ENCODE results near the gene FAM20A. TPM values are rescaled to one million over a fixed set of nuclear protein-coding genes. Genes with fewer than 3 reads are reported as not detected.
A peak's percentile ranks its signal among the peaks of the same experiment; 100 is the strongest.

Gene FAM20A
- total and polyA plus RNA-seq, 9 of the 15 experiments (the other 6 are each of a cell fraction or from before 2014, with no cell fraction given) = 0.07 TPM; not detected in 8

DNA sequence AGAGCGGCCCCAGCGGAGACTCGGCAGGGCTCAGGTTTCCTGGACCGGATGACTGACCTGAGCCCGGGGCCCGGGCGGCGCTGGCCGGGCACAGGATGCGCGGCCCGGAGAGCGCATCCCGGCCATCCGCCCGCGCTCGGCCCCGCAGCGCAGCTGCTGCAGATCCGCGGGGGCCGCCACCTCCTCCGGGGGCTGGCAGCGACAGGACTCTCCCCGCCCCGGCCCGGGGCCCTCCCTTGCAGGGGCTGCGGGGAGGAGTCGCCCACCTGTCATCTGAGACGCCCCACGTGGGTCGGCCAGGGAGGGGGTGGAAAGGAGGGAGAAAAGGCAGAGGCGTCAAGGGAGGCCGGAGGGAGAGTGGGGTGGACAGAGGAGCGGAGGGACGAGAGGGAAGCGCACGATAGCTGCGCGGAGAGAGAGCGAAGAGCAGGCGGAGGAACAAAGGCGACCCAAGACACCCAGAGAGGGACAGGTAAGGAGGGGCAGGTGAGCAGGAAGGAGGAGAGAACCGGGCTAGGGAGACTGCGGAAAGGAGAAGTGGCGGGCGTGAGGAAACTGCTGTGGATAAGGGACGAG, 89.4 kb downstream of the FAM20A start (continued):
- TF ChIP-seq, protein P1, sequence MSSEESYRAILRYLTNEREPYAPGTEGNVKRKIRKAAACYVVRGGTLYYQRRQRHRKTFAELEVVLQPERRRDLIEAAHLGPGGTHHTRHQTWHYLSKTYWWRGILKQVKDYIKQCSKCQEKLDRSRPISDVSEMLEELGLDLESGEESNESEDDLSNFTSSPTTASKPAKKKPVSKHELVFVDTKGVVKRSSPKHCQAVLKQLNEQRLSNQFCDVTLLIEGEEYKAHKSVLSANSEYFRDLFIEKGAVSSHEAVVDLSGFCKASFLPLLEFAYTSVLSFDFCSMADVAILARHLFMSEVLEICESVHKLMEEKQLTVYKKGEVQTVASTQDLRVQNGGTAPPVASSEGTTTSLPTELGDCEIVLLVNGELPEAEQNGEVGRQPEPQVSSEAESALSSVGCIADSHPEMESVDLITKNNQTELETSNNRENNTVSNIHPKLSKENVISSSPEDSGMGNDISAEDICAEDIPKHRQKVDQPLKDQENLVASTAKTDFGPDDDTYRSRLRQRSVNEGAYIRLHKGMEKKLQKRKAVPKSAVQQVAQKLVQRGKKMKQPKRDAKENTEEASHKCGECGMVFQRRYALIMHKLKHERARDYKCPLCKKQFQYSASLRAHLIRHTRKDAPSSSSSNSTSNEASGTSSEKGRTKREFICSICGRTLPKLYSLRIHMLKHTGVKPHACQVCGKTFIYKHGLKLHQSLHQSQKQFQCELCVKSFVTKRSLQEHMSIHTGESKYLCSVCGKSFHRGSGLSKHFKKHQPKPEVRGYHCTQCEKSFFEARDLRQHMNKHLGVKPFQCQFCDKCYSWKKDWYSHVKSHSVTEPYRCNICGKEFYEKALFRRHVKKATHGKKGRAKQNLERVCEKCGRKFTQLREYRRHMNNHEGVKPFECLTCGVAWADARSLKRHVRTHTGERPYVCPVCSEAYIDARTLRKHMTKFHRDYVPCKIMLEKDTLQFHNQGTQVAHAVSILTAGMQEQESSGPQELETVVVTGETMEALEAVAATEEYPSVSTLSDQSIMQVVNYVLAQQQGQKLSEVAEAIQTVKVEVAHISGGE (CRISPR knock-in tag; IDR thresholded peaks at IDR 0.05) = peak in 2 of 3 experiments; percentile 2 to 93; a peak in 1 of 6 replicates
- TF ChIP-seq, protein P2, sequence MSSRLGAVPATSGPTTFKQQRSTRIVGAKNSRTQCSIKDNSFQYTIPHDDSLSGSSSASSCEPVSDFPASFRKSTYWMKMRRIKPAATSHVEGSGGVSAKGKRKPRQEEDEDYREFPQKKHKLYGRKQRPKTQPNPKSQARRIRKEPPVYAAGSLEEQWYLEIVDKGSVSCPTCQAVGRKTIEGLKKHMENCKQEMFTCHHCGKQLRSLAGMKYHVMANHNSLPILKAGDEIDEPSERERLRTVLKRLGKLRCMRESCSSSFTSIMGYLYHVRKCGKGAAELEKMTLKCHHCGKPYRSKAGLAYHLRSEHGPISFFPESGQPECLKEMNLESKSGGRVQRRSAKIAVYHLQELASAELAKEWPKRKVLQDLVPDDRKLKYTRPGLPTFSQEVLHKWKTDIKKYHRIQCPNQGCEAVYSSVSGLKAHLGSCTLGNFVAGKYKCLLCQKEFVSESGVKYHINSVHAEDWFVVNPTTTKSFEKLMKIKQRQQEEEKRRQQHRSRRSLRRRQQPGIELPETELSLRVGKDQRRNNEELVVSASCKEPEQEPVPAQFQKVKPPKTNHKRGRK (tag; IDR thresholded peaks at IDR 0.05) = peak; percentile 64
- no peak for TF ChIP-seq NCOA6 (IDR thresholded peaks at IDR 0.05)
- peak; percentile 91; the same call in 1 of the 2 replicates for TF ChIP-seq DNMT1 (IDR thresholded peaks at IDR 0.05)
- TF ChIP-seq EGR1 (conservative IDR thresholded peaks at IDR 0.05) = peak; percentile 90
- peak; percentile 3; the same call in 1 of the 2 replicates for TF ChIP-seq ZNF12 (CRISPR knock-in tag; IDR thresholded peaks at IDR 0.05)
- TF ChIP-seq, protein P3, sequence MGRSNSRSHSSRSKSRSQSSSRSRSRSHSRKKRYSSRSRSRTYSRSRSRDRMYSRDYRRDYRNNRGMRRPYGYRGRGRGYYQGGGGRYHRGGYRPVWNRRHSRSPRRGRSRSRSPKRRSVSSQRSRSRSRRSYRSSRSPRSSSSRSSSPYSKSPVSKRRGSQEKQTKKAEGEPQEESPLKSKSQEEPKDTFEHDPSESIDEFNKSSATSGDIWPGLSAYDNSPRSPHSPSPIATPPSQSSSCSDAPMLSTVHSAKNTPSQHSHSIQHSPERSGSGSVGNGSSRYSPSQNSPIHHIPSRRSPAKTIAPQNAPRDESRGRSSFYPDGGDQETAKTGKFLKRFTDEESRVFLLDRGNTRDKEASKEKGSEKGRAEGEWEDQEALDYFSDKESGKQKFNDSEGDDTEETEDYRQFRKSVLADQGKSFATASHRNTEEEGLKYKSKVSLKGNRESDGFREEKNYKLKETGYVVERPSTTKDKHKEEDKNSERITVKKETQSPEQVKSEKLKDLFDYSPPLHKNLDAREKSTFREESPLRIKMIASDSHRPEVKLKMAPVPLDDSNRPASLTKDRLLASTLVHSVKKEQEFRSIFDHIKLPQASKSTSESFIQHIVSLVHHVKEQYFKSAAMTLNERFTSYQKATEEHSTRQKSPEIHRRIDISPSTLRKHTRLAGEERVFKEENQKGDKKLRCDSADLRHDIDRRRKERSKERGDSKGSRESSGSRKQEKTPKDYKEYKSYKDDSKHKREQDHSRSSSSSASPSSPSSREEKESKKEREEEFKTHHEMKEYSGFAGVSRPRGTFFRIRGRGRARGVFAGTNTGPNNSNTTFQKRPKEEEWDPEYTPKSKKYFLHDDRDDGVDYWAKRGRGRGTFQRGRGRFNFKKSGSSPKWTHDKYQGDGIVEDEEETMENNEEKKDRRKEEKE (IDR thresholded peaks at IDR 0.05; ENCODE audit: borderline replicate concordance in 1 of 2, control insufficient read depth in 1 of 2, low read depth in 2 of 2, low read length in 1 of 2) = 0 out of 4 replicates have a peak, but pooled peaks of 1 of the 2 experiments have one; percentile 62
- TF ChIP-seq, protein P4, sequence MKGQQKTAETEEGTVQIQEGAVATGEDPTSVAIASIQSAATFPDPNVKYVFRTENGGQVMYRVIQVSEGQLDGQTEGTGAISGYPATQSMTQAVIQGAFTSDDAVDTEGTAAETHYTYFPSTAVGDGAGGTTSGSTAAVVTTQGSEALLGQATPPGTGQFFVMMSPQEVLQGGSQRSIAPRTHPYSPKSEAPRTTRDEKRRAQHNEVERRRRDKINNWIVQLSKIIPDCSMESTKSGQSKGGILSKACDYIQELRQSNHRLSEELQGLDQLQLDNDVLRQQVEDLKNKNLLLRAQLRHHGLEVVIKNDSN (CRISPR knock-in tag; IDR thresholded peaks at IDR 0.05) = peak; percentile 79
- peak; percentile 20 to 53; a peak in 2 of 4 replicates for TF ChIP-seq SIN3A (IDR thresholded peaks at IDR 0.05; ENCODE audit: borderline replicate concordance in 2 of 2, control insufficient read depth in 1 of 2, low read depth in 2 of 2, low read length in 2 of 2)
- peak; percentile 19; the same call in 1 of the 2 replicates for TF ChIP-seq SMARCA5 (IDR thresholded peaks at IDR 0.05)
- peak; percentile 44 to 96; a peak in 2 of 4 replicates for TF ChIP-seq HDAC1 (IDR thresholded peaks at IDR 0.05)
- no peak for TF ChIP-seq CAMTA2 (CRISPR knock-in tag; conservative IDR thresholded peaks at IDR 0.05)
- TF ChIP-seq NELFE (IDR thresholded peaks at IDR 0.05; ENCODE audit: insufficient read depth, insufficient read length) = no peak
- TF ChIP-seq NFIC (IDR thresholded peaks at IDR 0.05) = 0 out of 2 replicates have a peak, but pooled peaks have one; percentile 3
- TF ChIP-seq SAP30 (IDR thresholded peaks at IDR 0.05; ENCODE audit: borderline replicate concordance, insufficient read depth, low read depth, low read length, poor library complexity, severe bottlenecking) = peak; percentile 82
- peak; percentile 25 for TF ChIP-seq BCOR (IDR thresholded peaks at IDR 0.05)

All from K562 (cell line).